Measurements from ENCODE around the gene PRPSAP1. TPM values are rescaled to one million over a fixed set of nuclear protein-coding genes. Genes with fewer than 3 reads are reported as not detected.

The PRPSAP1 gene
- total RNA-seq, 1 donor from 2014 or later = 57.5 TPM

DNA sequence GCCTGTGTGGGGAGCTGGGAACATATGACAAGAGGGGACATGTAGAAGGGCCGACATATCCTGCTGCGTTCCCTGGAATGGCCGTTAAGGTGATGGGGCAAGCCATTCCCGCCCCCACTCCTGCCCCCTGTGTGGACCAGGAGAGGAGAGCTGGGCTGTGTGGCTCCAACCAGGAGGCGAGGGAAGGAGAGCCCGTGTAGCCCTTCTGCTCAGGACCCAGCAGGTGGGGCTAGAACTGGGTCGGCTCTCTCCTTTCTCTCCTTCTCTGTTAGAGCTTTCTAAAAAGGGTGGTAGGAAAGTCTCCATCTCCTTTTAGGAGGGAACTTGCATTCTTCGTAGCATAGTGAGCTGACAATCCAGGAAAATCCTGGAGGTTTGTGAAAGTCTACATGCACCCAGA lies 43.5 kb upstream of the PRPSAP1 start:
- TF ChIP-seq, protein P1, sequence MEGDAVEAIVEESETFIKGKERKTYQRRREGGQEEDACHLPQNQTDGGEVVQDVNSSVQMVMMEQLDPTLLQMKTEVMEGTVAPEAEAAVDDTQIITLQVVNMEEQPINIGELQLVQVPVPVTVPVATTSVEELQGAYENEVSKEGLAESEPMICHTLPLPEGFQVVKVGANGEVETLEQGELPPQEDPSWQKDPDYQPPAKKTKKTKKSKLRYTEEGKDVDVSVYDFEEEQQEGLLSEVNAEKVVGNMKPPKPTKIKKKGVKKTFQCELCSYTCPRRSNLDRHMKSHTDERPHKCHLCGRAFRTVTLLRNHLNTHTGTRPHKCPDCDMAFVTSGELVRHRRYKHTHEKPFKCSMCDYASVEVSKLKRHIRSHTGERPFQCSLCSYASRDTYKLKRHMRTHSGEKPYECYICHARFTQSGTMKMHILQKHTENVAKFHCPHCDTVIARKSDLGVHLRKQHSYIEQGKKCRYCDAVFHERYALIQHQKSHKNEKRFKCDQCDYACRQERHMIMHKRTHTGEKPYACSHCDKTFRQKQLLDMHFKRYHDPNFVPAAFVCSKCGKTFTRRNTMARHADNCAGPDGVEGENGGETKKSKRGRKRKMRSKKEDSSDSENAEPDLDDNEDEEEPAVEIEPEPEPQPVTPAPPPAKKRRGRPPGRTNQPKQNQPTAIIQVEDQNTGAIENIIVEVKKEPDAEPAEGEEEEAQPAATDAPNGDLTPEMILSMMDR (conservative IDR thresholded peaks at IDR 0.05; ENCODE audit: low read depth, low read length) = peak; percentile 25
- H3K4me3 ChIP-seq (ENCODE audit: low read depth, low read length) = no peak overlapping the region

DNA sequence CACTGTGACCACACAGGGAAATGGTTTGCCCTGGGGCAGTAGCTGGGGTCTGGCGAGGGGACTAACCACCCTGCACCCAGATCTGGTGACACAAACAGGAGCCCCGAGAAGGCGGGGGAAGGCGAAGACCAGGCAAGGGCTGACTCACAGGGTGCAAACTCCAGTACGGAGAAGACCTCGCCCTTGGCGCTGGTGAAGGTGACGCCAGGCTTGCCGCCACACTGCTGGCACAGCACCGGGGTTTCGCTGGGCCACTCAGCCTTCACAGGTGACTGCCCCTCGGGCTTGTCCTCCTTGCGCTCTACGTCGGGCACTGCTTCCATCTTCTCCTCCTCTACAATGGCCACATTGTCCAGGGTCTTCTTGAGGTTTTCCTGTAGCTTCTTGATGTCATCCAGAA lies 42.3 kb upstream of the PRPSAP1 start:
- DNase-seq (ENCODE audit: low read depth) = no peak
- TF ChIP-seq, protein P1 (conservative IDR thresholded peaks at IDR 0.05; ENCODE audit: low read depth, low read length) = no peak
- no peak overlapping the region for H3K4me3 ChIP-seq (ENCODE audit: low read depth, low read length)

More for the DNA sequence above, 43.5 kb upstream of the PRPSAP1 start:
- no peak for DNase-seq (ENCODE audit: low read depth)

DNA sequence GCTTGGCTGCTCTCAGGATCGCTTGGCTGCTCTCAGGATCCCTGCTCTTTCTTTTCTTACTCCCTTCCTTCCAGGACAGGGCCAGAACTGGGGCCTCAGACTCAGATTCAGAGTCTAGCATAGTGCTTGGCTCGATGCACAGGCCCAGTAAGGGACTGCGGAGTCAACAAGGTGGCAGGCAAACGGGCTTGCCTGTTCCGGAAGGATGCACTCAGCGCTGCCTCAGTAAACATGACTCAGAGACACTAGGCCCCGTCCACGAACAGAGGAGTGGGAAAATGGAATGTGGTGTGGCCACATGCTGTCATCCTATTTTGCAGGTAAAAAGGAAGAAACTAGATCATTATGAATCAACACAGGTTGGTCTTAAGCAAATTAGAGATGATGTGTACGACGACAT lies 40.5 kb upstream of the PRPSAP1 start:
- no peak overlapping the region for H3K4me3 ChIP-seq (ENCODE audit: low read depth, low read length)
- TF ChIP-seq, protein P1 (conservative IDR thresholded peaks at IDR 0.05; ENCODE audit: low read depth, low read length) = no peak
- DNase-seq (ENCODE audit: low read depth) = peak; percentile 86

DNA sequence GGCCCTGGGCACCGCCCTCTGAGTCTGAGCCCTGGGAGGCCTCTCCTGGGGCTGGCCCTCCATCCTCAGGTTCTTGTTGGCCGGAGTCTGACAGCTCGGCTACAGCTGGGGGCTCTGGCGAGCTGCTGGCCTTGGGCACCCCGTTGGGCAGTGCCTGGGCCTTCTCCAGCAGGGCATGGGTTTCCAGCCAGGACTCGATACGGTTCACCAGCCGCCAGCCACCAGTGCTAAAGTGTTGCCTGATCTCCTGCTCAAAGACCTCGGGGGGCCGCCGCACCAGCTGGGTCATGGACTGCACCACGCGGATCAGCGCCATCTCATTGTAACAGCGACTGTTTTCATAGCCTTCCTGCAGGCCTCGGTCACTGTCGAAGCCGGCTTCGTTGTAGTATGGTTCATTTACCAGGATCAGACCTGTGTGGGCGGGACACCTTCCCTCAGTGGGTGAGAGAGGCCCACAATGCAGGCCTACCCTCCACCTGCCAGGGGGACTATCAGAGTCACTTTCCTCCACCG lies 37.5 kb upstream of the PRPSAP1 start:
- no peak for DNase-seq (ENCODE audit: low read depth)
- H3K4me3 ChIP-seq (ENCODE audit: low read depth, low read length) = no peak overlapping the region
- TF ChIP-seq, protein P1 (conservative IDR thresholded peaks at IDR 0.05; ENCODE audit: low read depth, low read length) = no peak

DNA sequence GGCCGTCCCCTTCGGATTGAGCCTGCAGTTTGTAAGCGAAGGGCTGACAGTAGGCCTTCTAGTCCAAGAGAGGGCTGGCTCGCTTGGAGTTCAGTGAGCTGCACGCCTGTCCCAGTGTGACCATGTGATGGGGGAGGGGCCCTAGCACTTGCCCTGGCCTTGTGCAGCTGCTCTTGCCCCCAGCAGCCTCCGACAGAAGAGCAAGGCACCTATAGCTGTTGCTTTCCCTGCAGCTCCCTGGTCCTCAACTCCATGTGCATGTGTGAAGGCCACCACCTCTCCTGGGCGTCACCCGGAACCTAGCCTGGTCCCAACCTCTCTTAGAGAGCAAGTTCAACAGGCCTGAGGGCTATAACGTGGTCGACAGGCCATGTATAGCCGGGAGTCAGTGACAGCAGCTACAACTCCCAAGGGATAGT lies 36.3 kb upstream of the PRPSAP1 start:
- TF ChIP-seq, protein P1 (conservative IDR thresholded peaks at IDR 0.05; ENCODE audit: low read depth, low read length) = no peak
- H3K4me3 ChIP-seq (ENCODE audit: low read depth, low read length) = no peak overlapping the region
- no peak for DNase-seq (ENCODE audit: low read depth)

DNA sequence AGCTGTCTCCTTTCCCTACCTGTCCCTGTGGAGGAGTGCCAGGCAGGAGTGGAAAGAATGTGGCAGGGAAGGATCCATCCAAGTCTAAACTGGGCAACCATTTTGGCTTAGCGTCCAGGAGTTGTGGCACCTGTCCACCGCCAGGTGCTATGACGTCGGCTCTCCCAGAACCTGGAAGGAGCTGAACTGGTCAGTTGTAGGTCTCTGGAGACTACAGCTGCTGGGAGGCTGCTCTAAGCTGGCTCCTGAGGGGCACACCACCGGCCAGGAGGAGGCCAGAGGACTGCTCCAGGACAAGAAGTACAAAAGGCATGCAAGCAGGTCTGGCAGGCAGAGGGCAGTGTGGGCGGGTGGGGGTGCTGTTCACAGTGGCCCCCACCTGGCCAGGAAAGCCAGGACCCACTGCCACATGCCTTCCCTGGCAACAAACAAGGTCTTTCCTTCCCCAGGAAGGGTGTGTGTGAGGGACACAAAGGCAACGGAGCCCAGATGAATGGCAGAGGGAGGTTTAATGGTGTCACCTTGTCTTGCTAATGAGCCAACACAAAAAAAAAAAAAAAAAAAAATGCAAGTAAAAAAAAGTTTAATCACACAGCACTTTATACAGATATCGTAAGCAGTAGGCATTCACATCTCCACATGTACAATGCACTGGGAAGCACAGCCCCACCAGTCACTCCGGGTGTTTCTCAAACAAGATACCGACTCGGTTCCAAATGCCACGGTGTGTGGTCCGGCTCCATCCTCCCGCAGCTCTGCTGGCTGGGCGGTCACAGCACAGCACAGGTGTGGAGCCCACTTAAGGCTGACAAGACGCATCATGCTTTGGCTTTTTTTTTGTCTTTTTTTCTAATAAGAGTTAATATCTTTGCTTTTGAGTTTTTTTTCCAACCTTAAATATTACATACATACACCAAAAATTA lies 35.5 kb upstream of the PRPSAP1 start:
- no peak for DNase-seq (ENCODE audit: low read depth)
- no peak overlapping the region for H3K4me3 ChIP-seq (ENCODE audit: low read depth, low read length)
- TF ChIP-seq, protein P1 (conservative IDR thresholded peaks at IDR 0.05; ENCODE audit: low read depth, low read length) = peak; percentile 17

Measured in epithelial cell of proximal tubule (primary cell).